GM03348 (cell line): Measurements from ENCODE around the gene PRR19.

Experiments
- DNase-seq: peaks from one replicate; pipeline ENCODE4 v3.0.0; 2012; ENCODE audit warnings: low spot score

Gene PRR19

GRCh38 chr19:42271861-42272534 lies 29.9 kb upstream of the PRR19 start:
- DNase-seq = no peak

GRCh38 chr19:42272535-42272897 lies 29.4 kb upstream of the PRR19 start:
- no peak for DNase-seq

- no peak for DNase-seq
Observed at GRCh38 chr19:42272989-42273406, 28.9 kb upstream of the PRR19 start.

- no peak for DNase-seq
Observed at GRCh38 chr19:42273407-42274064, 28.4 kb upstream of the PRR19 start.

GRCh38 chr19:42274065-42274682 lies 27.8 kb upstream of the PRR19 start:
- DNase-seq = no peak

- DNase-seq = no peak
Observed at GRCh38 chr19:42275103-42275502, 26.8 kb upstream of the PRR19 start.

- DNase-seq = no peak
Observed at GRCh38 chr19:42275517-42275916, 26.4 kb upstream of the PRR19 start.

GRCh38 chr19:42276284-42276683 lies 25.6 kb upstream of the PRR19 start:
- no peak for DNase-seq

- no peak for DNase-seq
Observed at GRCh38 chr19:42276821-42277220, 25.1 kb upstream of the PRR19 start.

- peak; percentile 54 for DNase-seq
Observed at GRCh38 chr19:42277821-42278451, 24.0 kb upstream of the PRR19 start.

GRCh38 chr19:42278452-42279154 lies 23.3 kb upstream of the PRR19 start:
- no peak for DNase-seq

GRCh38 chr19:42279155-42279901 lies 22.6 kb upstream of the PRR19 start:
- no peak for DNase-seq

GRCh38 chr19:42279902-42280814 lies 21.8 kb upstream of the PRR19 start:
- DNase-seq = peak; percentile 97

GRCh38 chr19:42280815-42281145 lies 21.2 kb upstream of the PRR19 start:
- peak; percentile 68 for DNase-seq

GRCh38 chr19:42281146-42281826 lies 20.6 kb upstream of the PRR19 start:
- no peak for DNase-seq

- no peak for DNase-seq
Observed at GRCh38 chr19:42281827-42282762, 19.8 kb upstream of the PRR19 start.

- DNase-seq = no peak
Observed at GRCh38 chr19:42282819-42283187, 19.1 kb upstream of the PRR19 start.

GRCh38 chr19:42283188-42284065 lies 18.5 kb upstream of the PRR19 start:
- peak; percentile 97 for DNase-seq
